Prostate gland (tissue), 2 donors: ENCODE data around the gene TMEM147. TPM values are rescaled to one million over a fixed set of nuclear protein-coding genes. Genes with fewer than 3 reads are reported as not detected.

Experiments
- DNase-seq: peaks from one replicate; pipeline ENCODE4 v3.0.0-alpha.2; 2019; ENCODE audit warnings: low spot score
- H3K27ac ChIP-seq, 2 donors: fragments of 200-600 bp; sonication (generic); 2 replicates each; pipeline ENCODE4 v1.5.1; 2017 to 2019
- H3K27me3 ChIP-seq: fragments of 200-600 bp; sonication (generic); replicated peaks from 2 replicates; pipeline ENCODE4 v1.5.1; 2019; ENCODE audit not compliant: insufficient read depth
- H3K36me3 ChIP-seq, 2 donors: fragments of 200-600 bp; sonication (generic); 1 replicate in 1 of 2; 2 replicates in 1 of 2; pipeline versions ENCODE4 v1.5.1 to v1.8.1; 2017 to 2019
- H3K4me1 ChIP-seq: fragments of 200-600 bp; sonication (generic); replicated peaks from 2 replicates; pipeline ENCODE4 v1.5.1; 2019
- H3K4me3 ChIP-seq, 2 donors: fragments of 200-600 bp; sonication (generic); 2 replicates each; pipeline ENCODE4 v1.5.1; 2017 to 2019
- H3K9me3 ChIP-seq: fragments of 200-600 bp; sonication (generic); 2 replicates; pipeline ENCODE4 v1.5.1; 2017
- POLR2A ChIP-seq: fragments of 450-650 bp; IDR thresholded peaks from one replicate; pipeline ENCODE4 v1.6.1; 2016; ENCODE audit warnings: antibody characterized with exemption, mild to moderate bottlenecking
- POLR2AphosphoS5 ChIP-seq: sonication (generic); formaldehyde crosslinking; IDR thresholded peaks from one replicate; pipeline ENCODE4 v1.6.1; 2017; ENCODE audit warnings: antibody characterized with exemption
- WGBS: methylation state at CpG from one replicate; pipeline ENCODE4 v1.1.5; 2018; 5-methylcytosine and 5-hydroxymethylcytosine counted together
- intact Hi-C: fragments of 100-400 bp; cut with DNase I; formaldehyde crosslinking; loops from one replicate; pipeline ENCODE4 v1.14.2; 2022
- total RNA-seq, 2 donors: library from RNA; depleted of rRNA; stranded (reverse); fragments of >200 nt; gene quantifications; one replicate each; pipeline ENCODE4 v1.1.0, GENCODE V29; 2016
- TF ChIP-seq, protein P1 (sequence below), 4 experiments: fragments of 200-600 bp in 2 of 4; fragments of 450-650 bp in 2 of 4; sonication (generic) in 2 of 4; IDR thresholded peaks; 1 replicate in 3 of 4; 2 replicates in 1 of 4; pipeline ENCODE4 v1.5.1; 2016 to 2019; ENCODE audit warnings: antibody characterized with exemption in 4 of 4, mild to moderate bottlenecking in 2 of 4, moderate library complexity in 2 of 4

Gene TMEM147
- total RNA-seq, 2 donors from 2014 or later = 105 to 120 TPM

DNA sequence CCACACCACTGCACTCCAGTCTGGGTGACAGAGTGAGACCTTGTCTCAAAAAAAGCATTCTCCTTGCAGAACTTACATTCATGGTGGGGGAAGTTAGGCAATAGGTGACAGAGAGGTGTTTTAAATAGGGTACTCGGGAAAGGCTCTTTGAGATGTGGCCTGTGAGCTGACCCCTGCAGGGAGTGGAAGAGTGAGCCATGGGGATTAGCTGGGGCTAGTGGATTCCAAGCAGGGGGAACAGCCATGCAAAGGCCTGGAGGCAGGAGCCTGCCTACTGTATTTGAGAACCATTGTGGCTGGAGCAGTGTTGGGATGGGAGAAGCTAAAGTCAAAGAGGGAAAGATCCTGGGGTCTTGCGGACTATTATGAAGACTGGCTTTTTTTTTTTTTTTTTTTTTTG is 28.1 kb upstream of the TMEM147 start:
- 79% methylated on average over 2 of the region's 2 CpGs for WGBS
- H3K27me3 ChIP-seq = peaks cover 4% of the 10 kb centered on the region
- no peak for TF ChIP-seq POLR2AphosphoS5
- intact Hi-C loops = no loop called here
- H3K4me3 ChIP-seq = no peak overlapping the region
- no peak for DNase-seq
- no peak overlapping the region for H3K27ac ChIP-seq
- no peaks in the 10 kb centered on the region for H3K36me3 ChIP-seq
- no peaks in the 10 kb centered on the region for H3K4me1 ChIP-seq
- H3K9me3 ChIP-seq = no peaks in the 10 kb centered on the region

DNA sequence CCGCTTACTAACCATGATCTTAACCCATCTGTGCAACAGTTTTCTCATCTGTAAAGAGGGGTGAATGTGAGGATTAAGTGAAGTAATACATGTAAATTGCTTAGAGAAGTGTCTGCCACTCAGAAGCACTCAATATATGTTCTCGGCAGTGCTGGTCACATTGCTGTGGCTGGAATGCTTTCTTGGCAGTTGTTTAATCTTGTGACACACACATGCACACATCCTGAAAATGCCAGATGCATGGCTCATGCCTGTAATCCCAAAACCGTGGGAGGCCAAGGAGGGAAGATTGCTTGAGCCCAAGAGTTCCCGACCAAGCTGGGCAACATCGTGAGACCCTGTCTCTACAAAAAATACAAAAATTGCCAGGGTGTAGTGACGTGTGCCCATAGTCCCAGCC is 27.1 kb upstream of the TMEM147 start:
- Histone ChIP-seq H3K4me3 (no peak overlapping the region), H3K4me1 (no peaks in the 10 kb centered on the region), H3K36me3 (no peaks in the 10 kb centered on the region), H3K27ac (no peak overlapping the region), H3K27me3 (peaks cover 4% of the 10 kb centered on the region), H3K9me3 (no peaks in the 10 kb centered on the region)
- TF ChIP-seq POLR2AphosphoS5 = no peak
- intact Hi-C loops = no loop called here
- no peak for DNase-seq
- whole genome bisulfite sequencing = 76% methylated on average over 6 of the region's 6 CpGs

GRCh38 chr19:35519291-35519690 is 26.1 kb upstream of the TMEM147 start:
- TF ChIP-seq, protein P1, sequence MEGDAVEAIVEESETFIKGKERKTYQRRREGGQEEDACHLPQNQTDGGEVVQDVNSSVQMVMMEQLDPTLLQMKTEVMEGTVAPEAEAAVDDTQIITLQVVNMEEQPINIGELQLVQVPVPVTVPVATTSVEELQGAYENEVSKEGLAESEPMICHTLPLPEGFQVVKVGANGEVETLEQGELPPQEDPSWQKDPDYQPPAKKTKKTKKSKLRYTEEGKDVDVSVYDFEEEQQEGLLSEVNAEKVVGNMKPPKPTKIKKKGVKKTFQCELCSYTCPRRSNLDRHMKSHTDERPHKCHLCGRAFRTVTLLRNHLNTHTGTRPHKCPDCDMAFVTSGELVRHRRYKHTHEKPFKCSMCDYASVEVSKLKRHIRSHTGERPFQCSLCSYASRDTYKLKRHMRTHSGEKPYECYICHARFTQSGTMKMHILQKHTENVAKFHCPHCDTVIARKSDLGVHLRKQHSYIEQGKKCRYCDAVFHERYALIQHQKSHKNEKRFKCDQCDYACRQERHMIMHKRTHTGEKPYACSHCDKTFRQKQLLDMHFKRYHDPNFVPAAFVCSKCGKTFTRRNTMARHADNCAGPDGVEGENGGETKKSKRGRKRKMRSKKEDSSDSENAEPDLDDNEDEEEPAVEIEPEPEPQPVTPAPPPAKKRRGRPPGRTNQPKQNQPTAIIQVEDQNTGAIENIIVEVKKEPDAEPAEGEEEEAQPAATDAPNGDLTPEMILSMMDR (IDR thresholded peaks at IDR 0.05) = no peak
- TF ChIP-seq POLR2AphosphoS5 (no peak), POLR2A (no peak)
- no peaks in the 10 kb centered on the region for H3K4me1 ChIP-seq
- DNase-seq = no peak
- H3K4me3 ChIP-seq = no peak overlapping the region
- H3K9me3 ChIP-seq = no peaks in the 10 kb centered on the region
- 29% methylated on average over 7 of the region's 7 CpGs for WGBS
- intact Hi-C loops = no loop called here
- H3K27ac ChIP-seq = no peak overlapping the region
- no peaks in the 10 kb centered on the region for H3K36me3 ChIP-seq
- H3K27me3 ChIP-seq = peaks cover 3% of the 10 kb centered on the region

- Histone ChIP-seq H3K27ac (no peak overlapping the region), H3K4me1 (no peaks in the 10 kb centered on the region), H3K4me3 (no peak overlapping the region), H3K9me3 (no peaks in the 10 kb centered on the region), H3K27me3 (no peaks in the 10 kb centered on the region), H3K36me3 (no peaks in the 10 kb centered on the region)
- WGBS = 65% methylated on average over 15 of the region's 16 CpGs
- TF ChIP-seq POLR2A (no peak), POLR2AphosphoS5 (no peak)
- no peak for DNase-seq
- intact Hi-C loops = no loop called here
These were observed 24.2 kb upstream of the TMEM147 start for GRCh38 chr19:35521124-35521743.

DNA sequence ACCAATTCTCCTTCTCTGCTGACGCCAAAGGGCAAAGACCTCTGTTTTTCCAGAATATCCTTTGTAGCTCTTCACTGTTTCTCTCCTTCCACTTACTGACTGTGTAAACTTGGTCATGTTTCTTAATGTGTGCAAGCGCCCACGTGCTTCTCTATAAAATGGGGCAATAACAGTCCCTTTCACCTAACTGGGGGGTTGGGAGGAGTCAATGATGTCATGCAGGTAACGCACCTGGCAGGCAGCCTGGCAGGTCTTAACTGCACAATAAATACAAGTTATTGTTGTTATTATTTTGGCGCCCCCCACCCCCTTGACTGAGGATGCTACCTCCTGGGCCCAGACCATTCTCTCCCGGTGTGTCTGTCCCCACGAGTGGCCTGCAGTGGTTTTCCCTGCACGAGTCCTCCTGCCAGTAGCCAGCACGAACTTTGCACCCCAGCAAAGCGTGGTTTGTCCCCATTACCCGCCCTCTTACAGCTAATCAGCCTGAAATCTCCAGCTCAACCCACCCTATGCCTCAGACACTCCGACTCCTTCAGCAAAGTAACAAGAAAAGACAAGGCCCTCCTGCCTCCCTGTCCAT is 22.6 kb upstream of the TMEM147 start:
- intact Hi-C loops = no loop called here
- H3K36me3 ChIP-seq = no peaks in the 10 kb centered on the region

GRCh38 chr19:35524181-35524837 is 21.1 kb upstream of the TMEM147 start:
- DNase-seq = no peak
- no peak overlapping the region for H3K4me3 ChIP-seq
- no peak overlapping the region for H3K27ac ChIP-seq
- TF ChIP-seq POLR2AphosphoS5 = no peak
- TF ChIP-seq, protein P1 (IDR thresholded peaks at IDR 0.05) = no peak
- no peak for TF ChIP-seq POLR2A
- H3K9me3 ChIP-seq = no peaks in the 10 kb centered on the region
- no peaks in the 10 kb centered on the region for H3K4me1 ChIP-seq
- H3K36me3 ChIP-seq = no peaks in the 10 kb centered on the region
- intact Hi-C loops = no loop called here
- 37% methylated on average over 11 of the region's 11 CpGs for WGBS
- H3K27me3 ChIP-seq = no peaks in the 10 kb centered on the region

More for the DNA sequence above, 22.6 kb upstream of the TMEM147 start:
- Histone ChIP-seq H3K27ac (no peak overlapping the region), H3K4me1 (no peaks in the 10 kb centered on the region), H3K9me3 (no peaks in the 10 kb centered on the region), H3K27me3 (no peaks in the 10 kb centered on the region), H3K4me3 (no peak overlapping the region)
- WGBS = 52% methylated on average over 12 of the region's 12 CpGs
- DNase-seq = no peak
- TF ChIP-seq POLR2AphosphoS5 = no peak
- TF ChIP-seq POLR2A = no peak
- TF ChIP-seq, protein P1 (IDR thresholded peaks at IDR 0.05) = no peak
